ENCODE measurements around the gene TTC34. TPM values are rescaled to one million over a fixed set of nuclear protein-coding genes. Genes with fewer than 3 reads are reported as not detected.
A peak's percentile ranks its signal among the peaks of the same experiment; 100 is the strongest.

TTC34 gene
- polyA plus RNA-seq, 3 donors = 0.03 to 1.00 TPM; not detected in 1

GRCh38 chr1:2637442-2638145, 163.9 kb downstream of the TTC34 start:
- Histone ChIP-seq H2AFZ (ENCODE audit: insufficient read depth, low read depth, low read length, poor library complexity, severe bottlenecking) (no peak overlapping the region), H3K36me3 (replicated peaks in 1 of 2; ENCODE audit: control insufficient read depth in 1 of 2, insufficient read depth in 2 of 2, low read length in 2 of 2) (no peaks in the 10 kb centered on the region), H3K9ac (ENCODE audit: insufficient read depth, low read length, poor library complexity, severe bottlenecking) (no peak overlapping the region), H3K9me3 (replicated peaks in 1 of 2; ENCODE audit: control insufficient read depth in 1 of 2, insufficient read depth in 1 of 2, low read length in 2 of 2) (peaks cover 11 to 26% of the 10 kb centered on the region in 2 donors), H3K79me2 (ENCODE audit: insufficient read depth, low read length) (no peaks in the 10 kb centered on the region), H3K4me2 (replicated peaks; ENCODE audit: extremely low read depth, low read length, poor library complexity, severe bottlenecking) (no peak overlapping the region), H3K27me3 (ENCODE audit: control insufficient read depth in 2 of 2, insufficient read depth in 2 of 2, low read length in 2 of 2) (no peaks in the 10 kb centered on the region), H3K4me3 (replicated peaks in 1 of 3; ENCODE audit: low read depth in 2 of 3, low read length in 3 of 3) (no peak overlapping the region), H3K27ac (ENCODE audit: low read depth in 1 of 2, low read length in 2 of 2) (no peak overlapping the region), H4K20me1 (ENCODE audit: insufficient read depth, low read length) (no peaks in the 10 kb centered on the region), H3K4me1 (ENCODE audit: control insufficient read depth in 1 of 2, insufficient read depth in 2 of 2, low read length in 2 of 2) (peaks cover 9 to 12% of the 10 kb centered on the region in 2 donors)
- Mint-ChIP-seq H3K36me3 (no peaks in the 10 kb centered on the region), H3K27me3 (ENCODE audit: low read depth in 3 of 3) (peaks cover 5 to 29% (median 8%) of the 10 kb centered on the region in 3 donors), H3K27ac (peak overlapping the region in 1 of 7 donors; percentile 31), H3K4me1 (peaks cover 6% of the 10 kb centered on the region), H3K4me3 (peak overlapping the region in 1 of 2 donors; percentile 5), H3K9me3 (peaks cover 15 to 24% (median 19%) of the 10 kb centered on the region in 7 donors)
- 82% methylated on average over 9 of the region's 10 CpGs for WGBS (ENCODE audit: insufficient coverage)
- DNase-seq = no peak
- TF ChIP-seq CTCF (IDR thresholded peaks at IDR 0.05) = no peak
- intact Hi-C loops (cut with micrococcal nuclease) = no loop called here

- DNase-seq = no peak
- TF ChIP-seq CTCF (IDR thresholded peaks at IDR 0.05) = no peak
- Histone ChIP-seq H3K79me2 (ENCODE audit: insufficient read depth, low read length) (no peaks in the 10 kb centered on the region), H4K20me1 (ENCODE audit: insufficient read depth, low read length) (no peaks in the 10 kb centered on the region), H3K36me3 (replicated peaks in 1 of 2; ENCODE audit: control insufficient read depth in 1 of 2, insufficient read depth in 2 of 2, low read length in 2 of 2) (no peaks in the 10 kb centered on the region), H3K9me3 (replicated peaks in 1 of 2; ENCODE audit: control insufficient read depth in 1 of 2, insufficient read depth in 1 of 2, low read length in 2 of 2) (peaks cover 11 to 26% of the 10 kb centered on the region in 2 donors), H2AFZ (ENCODE audit: insufficient read depth, low read depth, low read length, poor library complexity, severe bottlenecking) (no peak overlapping the region), H3K4me3 (replicated peaks in 1 of 3; ENCODE audit: low read depth in 2 of 3, low read length in 3 of 3) (no peak overlapping the region), H3K27me3 (ENCODE audit: control insufficient read depth in 2 of 2, insufficient read depth in 2 of 2, low read length in 2 of 2) (no peaks in the 10 kb centered on the region), H3K9ac (ENCODE audit: insufficient read depth, low read length, poor library complexity, severe bottlenecking) (no peak overlapping the region), H3K27ac (ENCODE audit: low read depth in 1 of 2, low read length in 2 of 2) (no peak overlapping the region), H3K4me1 (ENCODE audit: control insufficient read depth in 1 of 2, insufficient read depth in 2 of 2, low read length in 2 of 2) (peaks cover under 1 to 4% of the 10 kb centered on the region in 2 donors), H3K4me2 (replicated peaks; ENCODE audit: extremely low read depth, low read length, poor library complexity, severe bottlenecking) (no peak overlapping the region)
- peaks cover 15 to 24% (median 19%) of the 10 kb centered on the region in 7 donors for H3K9me3 Mint-ChIP-seq
- peaks cover 5 to 32% (median 12%) of the 10 kb centered on the region in 3 donors for H3K27me3 Mint-ChIP-seq (ENCODE audit: low read depth in 3 of 3)
- H3K27ac Mint-ChIP-seq = no peak overlapping the region
- 87% methylated on average over 7 of the region's 7 CpGs for WGBS (ENCODE audit: insufficient coverage)
- intact Hi-C loops (cut with micrococcal nuclease) = no loop called here
- H3K4me1 Mint-ChIP-seq = no peaks in the 10 kb centered on the region
- no peaks in the 10 kb centered on the region for H3K36me3 Mint-ChIP-seq
- no peak overlapping the region for H3K4me3 Mint-ChIP-seq
Observed at GRCh38 chr1:2636733-2637132, 164.8 kb downstream of the TTC34 start.
